Left lung (tissue), 10 donors: ENCODE measurements around the gene SIRPA. TPM values are rescaled to one million over a fixed set of nuclear protein-coding genes. Genes with fewer than 3 reads are reported as not detected.

Source experiments
- ATAC-seq: fragments of 200-7000 bp; cut with Tn5 transposase; one replicate; pipeline ENCODE4 v1.9.1; 2020; ENCODE audit warnings: moderate library complexity
- DNase-seq, 4 donors: peaks; one replicate each; pipeline ENCODE4 v3.0.0-alpha.2; 2013 to 2020
- H3K27ac ChIP-seq, 2 donors: fragments of 200-600 bp; sonication (generic) in 1 of 2; one replicate each; pipeline versions ENCODE4 v1.5.0 to v1.8.0; 2020 to 2021
- H3K27me3 ChIP-seq, 2 donors: fragments of 200-600 bp; sonication (generic) in 1 of 2; one replicate each; pipeline versions ENCODE4 v1.5.0 to v1.8.0; 2020 to 2021
- H3K36me3 ChIP-seq, 2 donors: fragments of 200-600 bp; sonication (generic) in 1 of 2; one replicate each; pipeline versions ENCODE4 v1.5.0 to v1.8.0; 2020 to 2021
- H3K4me1 ChIP-seq, 2 donors: fragments of 200-600 bp; one replicate each; pipeline ENCODE4 v1.8.0; 2021
- H3K4me3 ChIP-seq, 2 donors: fragments of 200-600 bp; sonication (generic) in 1 of 2; one replicate each; pipeline versions ENCODE4 v1.5.0 to v1.8.0; 2020 to 2021; ENCODE audit warnings: mild to moderate bottlenecking in 1 of 2
- H3K9me3 ChIP-seq, 2 donors: fragments of 200-600 bp; sonication (generic) in 1 of 2; one replicate each; pipeline versions ENCODE4 v1.5.0 to v1.8.0; 2020 to 2021
- intact Hi-C, 2 donors: fragments of 100-400 bp; cut with DNase I; formaldehyde crosslinking; loops; one replicate each; pipeline versions ENCODE4 v1.11.2 to v1.14.2; 2022
- polyA plus RNA-seq, 6 donors: library from polyadenylated mRNA; unstranded; fragments of 120-200 nt; gene quantifications; one replicate each; pipeline ENCODE4 v1.2.1, GENCODE V29; 2013; ENCODE audit not compliant: insufficient read length in 6 of 6
- total RNA-seq, 2 donors: library from RNA; stranded (reverse); fragmentation: NEBNext Ultra II Directional; extraction: Animal tissue kit (Norgen Biotek cat#: 25700); gene quantifications; one replicate each; pipeline ENCODE4 v1.2.1, GENCODE V29; 2021
- TF ChIP-seq, protein P1 (sequence below), 2 donors: fragments of 200-600 bp; sonication (generic) in 1 of 2; IDR thresholded peaks; one replicate each; pipeline versions ENCODE4 v1.5.0 to v1.8.0; 2021; ENCODE audit warnings: antibody characterized with exemption in 2 of 2
- donor health status: DM: no; HTN: yes; CAD: no.
- donor health status: DM: no; HTN: no; CAD: no.

SIRPA gene
- total and polyA plus RNA-seq, 8 donors: 9.8 to 102 (median 12.4) TPM

- Histone ChIP-seq H3K27ac (peak overlapping the region in 1 of 2 donors; percentile 35), H3K9me3 (no peaks in the 10 kb centered on the region), H3K4me3 (no peak overlapping the region), H3K36me3 (peaks cover 0 to 67% of the 10 kb centered on the region in 2 donors), H3K27me3 (peaks cover 0 to 50% of the 10 kb centered on the region in 2 donors), H3K4me1 (peaks cover 0 to 56% of the 10 kb centered on the region in 2 donors)
- intact Hi-C loops: no loop called here
- TF ChIP-seq, protein P1, sequence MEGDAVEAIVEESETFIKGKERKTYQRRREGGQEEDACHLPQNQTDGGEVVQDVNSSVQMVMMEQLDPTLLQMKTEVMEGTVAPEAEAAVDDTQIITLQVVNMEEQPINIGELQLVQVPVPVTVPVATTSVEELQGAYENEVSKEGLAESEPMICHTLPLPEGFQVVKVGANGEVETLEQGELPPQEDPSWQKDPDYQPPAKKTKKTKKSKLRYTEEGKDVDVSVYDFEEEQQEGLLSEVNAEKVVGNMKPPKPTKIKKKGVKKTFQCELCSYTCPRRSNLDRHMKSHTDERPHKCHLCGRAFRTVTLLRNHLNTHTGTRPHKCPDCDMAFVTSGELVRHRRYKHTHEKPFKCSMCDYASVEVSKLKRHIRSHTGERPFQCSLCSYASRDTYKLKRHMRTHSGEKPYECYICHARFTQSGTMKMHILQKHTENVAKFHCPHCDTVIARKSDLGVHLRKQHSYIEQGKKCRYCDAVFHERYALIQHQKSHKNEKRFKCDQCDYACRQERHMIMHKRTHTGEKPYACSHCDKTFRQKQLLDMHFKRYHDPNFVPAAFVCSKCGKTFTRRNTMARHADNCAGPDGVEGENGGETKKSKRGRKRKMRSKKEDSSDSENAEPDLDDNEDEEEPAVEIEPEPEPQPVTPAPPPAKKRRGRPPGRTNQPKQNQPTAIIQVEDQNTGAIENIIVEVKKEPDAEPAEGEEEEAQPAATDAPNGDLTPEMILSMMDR (IDR thresholded peaks at IDR 0.05): no peak
- DNase-seq (no peak), ATAC-seq (peak; percentile 63)
Observed at GRCh38 chr20:1934721-1935573, 39.7 kb downstream of the SIRPA start.

DNA sequence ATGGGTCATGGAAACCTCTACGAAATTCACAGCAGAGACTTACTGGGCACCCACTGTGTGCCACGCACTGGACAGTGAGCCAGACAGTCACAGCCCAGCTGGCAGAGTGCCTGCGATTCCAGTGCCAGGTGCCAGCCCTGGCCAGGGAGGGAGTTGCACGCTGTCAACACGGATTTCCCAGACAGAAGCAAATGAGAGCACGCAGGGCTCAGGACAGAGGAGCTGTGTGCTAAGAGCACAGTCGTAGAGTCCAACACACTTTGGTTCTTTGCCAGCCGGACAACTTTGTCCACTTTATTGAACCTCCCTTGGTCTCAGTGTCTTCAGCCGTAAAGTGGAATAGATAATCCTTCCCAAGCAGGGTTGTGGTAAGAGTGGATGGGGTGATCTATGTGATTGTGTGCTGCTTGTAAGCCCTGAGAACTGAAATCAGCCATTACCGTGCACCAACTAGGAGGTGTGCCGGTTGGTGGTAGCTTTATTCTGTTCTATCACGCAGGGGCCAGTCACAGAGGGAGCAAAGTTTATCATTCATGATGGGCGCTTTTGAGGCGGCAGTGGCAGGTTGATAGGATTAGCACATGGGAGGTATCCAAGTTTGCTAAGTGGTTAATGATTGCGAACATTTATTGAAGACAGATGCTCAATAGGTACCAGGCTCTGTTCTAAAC is 40.6 kb downstream of the SIRPA start:
- peaks cover 0 to 41% of the 10 kb centered on the region in 2 donors for H3K27me3 ChIP-seq
- H3K4me3 ChIP-seq: no peak overlapping the region
- ATAC-seq: no peak
- no peak for DNase-seq
- no peak overlapping the region for H3K27ac ChIP-seq
- H3K4me1 ChIP-seq: peaks cover 0 to 56% of the 10 kb centered on the region in 2 donors
- intact Hi-C loops: no loop called here
- no peaks in the 10 kb centered on the region for H3K9me3 ChIP-seq
- TF ChIP-seq, protein P1 (IDR thresholded peaks at IDR 0.05): no peak
- H3K36me3 ChIP-seq: peaks cover 0 to 59% of the 10 kb centered on the region in 2 donors

GRCh38 chr20:1937316-1937976 is 42.2 kb downstream of the SIRPA start:
- peaks cover 0 to 44% of the 10 kb centered on the region in 2 donors for H3K36me3 ChIP-seq
- TF ChIP-seq, protein P1 (IDR thresholded peaks at IDR 0.05): no peak
- peaks cover 0 to 61% of the 10 kb centered on the region in 2 donors for H3K4me1 ChIP-seq
- no peaks in the 10 kb centered on the region for H3K9me3 ChIP-seq
- H3K27ac ChIP-seq: no peak overlapping the region
- intact Hi-C loops: no loop called here
- ATAC-seq: no peak
- no peak overlapping the region for H3K4me3 ChIP-seq
- DNase-seq: no peak
- H3K27me3 ChIP-seq: peaks cover 0 to 40% of the 10 kb centered on the region in 2 donors

- Histone ChIP-seq H3K36me3 (peaks cover 0 to 44% of the 10 kb centered on the region in 2 donors), H3K9me3 (no peaks in the 10 kb centered on the region), H3K27ac (peak overlapping the region in 1 of 2 donors; percentile 1), H3K4me3 (no peak overlapping the region), H3K4me1 (peaks cover 0 to 59% of the 10 kb centered on the region in 2 donors), H3K27me3 (peaks cover 0 to 32% of the 10 kb centered on the region in 2 donors)
- DNase-seq (no peak), ATAC-seq (no peak)
- intact Hi-C loops: no loop called here
- TF ChIP-seq, protein P1 (IDR thresholded peaks at IDR 0.05): no peak
Observed at GRCh38 chr20:1938464-1939269, 43.5 kb downstream of the SIRPA start.
